Loucy (cell line): ENCODE data around the gene LASP1.

ENCODE experiments used
- CTCF ChIP-seq: fragments of 200-600 bp; sonication (generic); conservative IDR thresholded peaks from 2 replicates; pipeline ENCODE4 v1.5.1; 2014; ENCODE audit warnings: mild to moderate bottlenecking, antibody characterized with exemption, low read length
- EZH2phosphoT487 ChIP-seq: fragments of 200-600 bp; IDR thresholded peaks from 2 replicates; pipeline ENCODE4 v1.6.1; 2018; ENCODE audit warnings: antibody characterized with exemption, mild to moderate bottlenecking, moderate library complexity, borderline replicate concordance

DNA sequence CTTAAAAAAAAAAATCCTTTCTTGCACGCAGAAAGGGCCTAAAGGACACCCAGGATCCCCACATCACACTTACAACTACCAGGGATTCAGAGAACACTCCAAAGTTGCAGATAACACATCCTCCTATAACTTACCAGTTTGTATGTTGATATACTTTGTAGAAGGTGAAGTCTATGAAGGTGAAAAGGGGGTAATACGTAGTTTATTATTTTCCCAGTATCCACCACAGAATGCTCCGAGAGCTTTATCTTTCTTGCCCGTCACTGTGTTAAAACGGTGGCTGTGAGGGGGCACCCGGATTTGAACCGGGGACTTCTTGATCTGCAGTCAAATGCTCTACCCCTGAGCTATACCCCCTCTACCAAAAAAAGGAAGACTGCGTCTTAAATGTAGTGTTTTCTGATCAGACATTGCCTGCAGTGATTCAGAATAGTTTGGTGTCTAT, 8.4 kb upstream of the LASP1 start:
- no peak for TF ChIP-seq CTCF
- no peak for TF ChIP-seq EZH2phosphoT487
